Retina (tissue), 1 donor: ENCODE measurements around the gene COL18A1.

Experiments
- DNase-seq: peaks from one replicate; pipeline ENCODE4 v3.0.0-alpha.2; 2016

COL18A1 gene

GRCh38 chr21:45383615-45384201, 21.3 kb upstream of the COL18A1 start:
- DNase-seq: no peak

- no peak for DNase-seq
Observed at GRCh38 chr21:45384656-45385548, 20.1 kb upstream of the COL18A1 start.

GRCh38 chr21:45385549-45386050, 19.4 kb upstream of the COL18A1 start:
- DNase-seq: no peak

GRCh38 chr21:45386336-45386727, 18.6 kb upstream of the COL18A1 start:
- no peak for DNase-seq

GRCh38 chr21:45386728-45387371, 18.1 kb upstream of the COL18A1 start:
- DNase-seq: no peak

GRCh38 chr21:45387506-45387905, 17.5 kb upstream of the COL18A1 start:
- no peak for DNase-seq

GRCh38 chr21:45388011-45388521, 16.9 kb upstream of the COL18A1 start:
- DNase-seq: no peak

- DNase-seq: no peak
Observed at GRCh38 chr21:45388611-45389296, 16.2 kb upstream of the COL18A1 start.

- no peak for DNase-seq
Observed at GRCh38 chr21:45390121-45390751, 14.7 kb upstream of the COL18A1 start.

GRCh38 chr21:45390831-45391742, 13.9 kb upstream of the COL18A1 start:
- no peak for DNase-seq

GRCh38 chr21:45391743-45392572, 13.0 kb upstream of the COL18A1 start:
- no peak for DNase-seq

- DNase-seq: no peak
Observed at GRCh38 chr21:45392573-45392971, 12.4 kb upstream of the COL18A1 start.

- DNase-seq: peak; percentile 69
Observed at GRCh38 chr21:45393021-45393420, 11.9 kb upstream of the COL18A1 start.

- no peak for DNase-seq
Observed at GRCh38 chr21:45393833-45394638, 10.9 kb upstream of the COL18A1 start.

- DNase-seq: no peak
Observed at GRCh38 chr21:45396620-45396995, 8.4 kb upstream of the COL18A1 start.

- no peak for DNase-seq
Observed at GRCh38 chr21:45397381-45397780, 7.6 kb upstream of the COL18A1 start.

- DNase-seq: no peak
Observed at GRCh38 chr21:45401054-45401518, 3.9 kb upstream of the COL18A1 start.

- DNase-seq: no peak
Observed at GRCh38 chr21:45401916-45402900, 2.8 kb upstream of the COL18A1 start.
